ENCODE measurements around the gene IRF2BP1.

IRF2BP1 gene

GRCh38 chr19:45885556-45886426, at the start of gene IRF2BP1:
Gene IRF2BP1, minus strand, starts transcription at chr19:45886141. Its CDS starts 367 bp downstream, at chr19:45885774.
- DNase-seq, result peak; percentile 92

- no peak for DNase-seq
Observed at GRCh38 chr19:45935267-45935666, 49.3 kb upstream of the IRF2BP1 start.

GRCh38 chr19:45934551-45935230, 48.8 kb upstream of the IRF2BP1 start:
- no peak for DNase-seq

- no peak for DNase-seq
Observed at GRCh38 chr19:45933759-45934158, 47.8 kb upstream of the IRF2BP1 start.

- DNase-seq, result no peak
Observed at GRCh38 chr19:45931055-45931454, 45.1 kb upstream of the IRF2BP1 start.

GRCh38 chr19:45929247-45929646, 43.3 kb upstream of the IRF2BP1 start:
- no peak for DNase-seq

GRCh38 chr19:45927565-45928261, 41.8 kb upstream of the IRF2BP1 start:
- DNase-seq, result peak; percentile 93

- no peak for DNase-seq
Observed at GRCh38 chr19:45924891-45925447, 39.0 kb upstream of the IRF2BP1 start.

- DNase-seq, result no peak
Observed at GRCh38 chr19:45922281-45922680, 36.3 kb upstream of the IRF2BP1 start.

GRCh38 chr19:45920458-45920857, 34.5 kb upstream of the IRF2BP1 start:
- DNase-seq, result no peak

GRCh38 chr19:45919678-45920077, 33.7 kb upstream of the IRF2BP1 start:
- DNase-seq, result no peak

- no peak for DNase-seq
Observed at GRCh38 chr19:45918721-45919120, 32.8 kb upstream of the IRF2BP1 start.

GRCh38 chr19:45917421-45918091, 31.6 kb upstream of the IRF2BP1 start:
- no peak for DNase-seq

GRCh38 chr19:45913874-45914830, 28.2 kb upstream of the IRF2BP1 start, which contains the start of gene NANOS2:
Gene NANOS2, minus strand, starts transcription at chr19:45914778. Its CDS starts 85 bp downstream, at chr19:45914693.
- no peak for DNase-seq

GRCh38 chr19:45911291-45911690, 25.4 kb upstream of the IRF2BP1 start:
- no peak for DNase-seq

- no peak for DNase-seq
Observed at GRCh38 chr19:45908956-45909355, 23.0 kb upstream of the IRF2BP1 start.

GRCh38 chr19:45906221-45906620, 20.3 kb upstream of the IRF2BP1 start:
- DNase-seq, result no peak

GRCh38 chr19:45905011-45905410, 19.1 kb upstream of the IRF2BP1 start:
- no peak for DNase-seq

- DNase-seq, result peak; percentile 99
Observed at GRCh38 chr19:45902651-45903625, 17.0 kb upstream of the IRF2BP1 start.

Data from CD4-positive, alpha-beta T cell treated with Interleukin-10 for 1 hour (primary cell).